IPS-15b (cell line): ENCODE results near the gene ATP9A.

Source experiments
- H3K27me3 ChIP-seq: one replicate; pipeline ENCODE4 v1.6.1; 2013; ENCODE audit warnings: low read length; ENCODE audit not compliant: control insufficient read depth, insufficient read depth
- H3K36me3 ChIP-seq: one replicate; pipeline ENCODE4 v1.6.1; 2013; ENCODE audit warnings: low read length; ENCODE audit not compliant: control insufficient read depth, insufficient read depth
- H3K4me1 ChIP-seq: one replicate; pipeline ENCODE4 v1.6.1; 2013; ENCODE audit warnings: mild to moderate bottlenecking, low read length; ENCODE audit not compliant: control insufficient read depth, insufficient read depth
- H3K4me3 ChIP-seq: one replicate; pipeline ENCODE4 v1.5.1; 2013; ENCODE audit warnings: low read depth, low read length
- H3K9ac ChIP-seq: one replicate; pipeline ENCODE4 v1.6.1; 2013; ENCODE audit warnings: low read depth, mild to moderate bottlenecking, low read length
- H3K9me3 ChIP-seq: one replicate; pipeline ENCODE4 v1.6.1; 2013; ENCODE audit warnings: mild to moderate bottlenecking, low read length; ENCODE audit not compliant: control insufficient read depth, insufficient read depth

Gene ATP9A

GRCh38 chr20:51553897-51554486 is 214.2 kb downstream of the ATP9A start:
- H3K9me3 ChIP-seq = no peaks in the 10 kb centered on the region
- H3K27me3 ChIP-seq = peaks cover 5% of the 10 kb centered on the region
- no peak overlapping the region for H3K4me3 ChIP-seq
- H3K4me1 ChIP-seq = no peaks in the 10 kb centered on the region
- no peaks in the 10 kb centered on the region for H3K36me3 ChIP-seq
- H3K9ac ChIP-seq = no peak overlapping the region

- no peak overlapping the region for H3K4me3 ChIP-seq
- H3K9ac ChIP-seq = no peak overlapping the region
- H3K9me3 ChIP-seq = no peaks in the 10 kb centered on the region
- no peaks in the 10 kb centered on the region for H3K4me1 ChIP-seq
- H3K36me3 ChIP-seq = no peaks in the 10 kb centered on the region
- H3K27me3 ChIP-seq = peaks cover 20% of the 10 kb centered on the region
These were observed 217.0 kb downstream of the ATP9A start for GRCh38 chr20:51551186-51551585.

- Histone ChIP-seq H3K27me3 (peaks cover 35% of the 10 kb centered on the region), H3K4me3 (no peak overlapping the region), H3K9me3 (no peaks in the 10 kb centered on the region), H3K9ac (no peak overlapping the region), H3K4me1 (no peaks in the 10 kb centered on the region), H3K36me3 (no peaks in the 10 kb centered on the region)
These were observed 218.7 kb downstream of the ATP9A start for GRCh38 chr20:51549474-51549873.

GRCh38 chr20:51547951-51548350 is 220.2 kb downstream of the ATP9A start:
- Histone ChIP-seq H3K36me3 (no peaks in the 10 kb centered on the region), H3K9ac (no peak overlapping the region), H3K27me3 (peaks cover 48% of the 10 kb centered on the region), H3K4me3 (no peak overlapping the region), H3K9me3 (no peaks in the 10 kb centered on the region), H3K4me1 (no peaks in the 10 kb centered on the region)
